Endodermal cell (in vitro differentiated cells): ENCODE results near the gene LRRN1. TPM values are rescaled to one million over a fixed set of nuclear protein-coding genes. Genes with fewer than 3 reads are reported as not detected.

ENCODE experiments used
- DNase-seq: peaks from one replicate; pipeline ENCODE4 v3.0.0-alpha.2; 2017
- H3K27ac ChIP-seq: 2 replicates; pipeline ENCODE4 v1.5.1; 2013; ENCODE audit warnings: mild to moderate bottlenecking, low read depth, low read length, moderate library complexity
- H3K27me3 ChIP-seq: 2 replicates; pipeline ENCODE4 v1.6.1; 2013; ENCODE audit warnings: mild to moderate bottlenecking, low read length, moderate library complexity; ENCODE audit not compliant: insufficient read depth, control insufficient read depth, poor library complexity, severe bottlenecking
- H3K36me3 ChIP-seq: 2 replicates; pipeline ENCODE4 v1.7.0; 2013; ENCODE audit warnings: mild to moderate bottlenecking, low read length, moderate library complexity; ENCODE audit not compliant: control insufficient read depth, insufficient read depth
- H3K4me1 ChIP-seq: one replicate; pipeline ENCODE4 v1.7.0; 2013; ENCODE audit warnings: low read length; ENCODE audit not compliant: control insufficient read depth, insufficient read depth
- H3K4me3 ChIP-seq: 2 replicates; pipeline ENCODE4 v1.5.1; 2013; ENCODE audit warnings: mild to moderate bottlenecking, low read length, moderate library complexity
- H3K9ac ChIP-seq: 2 replicates; pipeline ENCODE4 v1.6.1; 2013; ENCODE audit warnings: mild to moderate bottlenecking, low read length, moderate library complexity; ENCODE audit not compliant: poor library complexity, severe bottlenecking; ENCODE audit errors: extremely low read depth
- H3K9me3 ChIP-seq: 2 replicates; pipeline ENCODE4 v1.6.1; 2013; ENCODE audit warnings: mild to moderate bottlenecking, low read length, moderate library complexity; ENCODE audit not compliant: control insufficient read depth
- H3K27ac Mint-ChIP-seq: 2 replicates; pipeline ENCODE4 v1.8.0; 2020; ENCODE audit warnings: mixed read lengths
- H3K27me3 Mint-ChIP-seq: 2 replicates; pipeline ENCODE4 v1.8.0; 2021; ENCODE audit warnings: mild to moderate bottlenecking, mixed read lengths; ENCODE audit not compliant: insufficient read depth
- H3K36me3 Mint-ChIP-seq: 2 replicates; pipeline ENCODE4 v1.8.0; 2020; ENCODE audit warnings: low read depth, mixed read lengths
- H3K4me1 Mint-ChIP-seq: 2 replicates; pipeline ENCODE4 v1.8.0; 2020; ENCODE audit warnings: mixed read lengths
- H3K4me3 Mint-ChIP-seq: 2 replicates; pipeline ENCODE4 v1.8.0; 2020; ENCODE audit warnings: mild to moderate bottlenecking, moderate library complexity, mixed read lengths
- H3K9me3 Mint-ChIP-seq: 2 replicates; pipeline ENCODE4 v1.8.0; 2020; ENCODE audit warnings: mild to moderate bottlenecking, mixed read lengths
- CTCF ChIP-seq: fragments of 200-600 bp; sonication (generic); conservative IDR thresholded peaks from 2 replicates; pipeline ENCODE4 v1.5.0; 2021; ENCODE audit warnings: antibody characterized with exemption, mild to moderate bottlenecking
- WGBS, 2 experiments: methylation state at CpG; one replicate each; pipeline versions ENCODE4 v1.1.5 to v1.1.7; 2013; ENCODE audit warnings: missing lambda C conversion rate in 2 of 2, mixed read lengths in 1 of 2; ENCODE audit not compliant: insufficient coverage in 1 of 2, insufficient read length in 1 of 2; 5-methylcytosine and 5-hydroxymethylcytosine counted together
- total RNA-seq, 2 donors: library from RNA; stranded (reverse); fragmentation: NEBNext Ultra II Directional in 1 of 2; extraction: Animal tissue kit (Norgen Biotek cat#: 25700) in 1 of 2; gene quantifications; 2 replicates in 1 of 2; 3 replicates in 1 of 2; pipeline ENCODE4 v1.2.1, GENCODE V29; 2021

Gene LRRN1
- total RNA-seq, 2 donors from 2014 or later, result 109 to 222 TPM

GRCh38 chr3:3772338-3772737 is 26.9 kb upstream of the LRRN1 start:
- Mint-ChIP-seq H3K27ac (no peak overlapping the region), H3K4me3 (no peak overlapping the region), H3K9me3 (peaks cover 24% of the 10 kb centered on the region), H3K4me1 (no peaks in the 10 kb centered on the region), H3K36me3 (peaks cover 1% of the 10 kb centered on the region), H3K27me3 (no peaks in the 10 kb centered on the region)
- 90 to 100% methylated on average over 1 of the region's 1 CpG for WGBS, 2 experiments
- Histone ChIP-seq H3K4me1 (no peaks in the 10 kb centered on the region), H3K9ac (no peak overlapping the region), H3K4me3 (no peak overlapping the region), H3K27me3 (no peaks in the 10 kb centered on the region), H3K9me3 (peaks cover 20% of the 10 kb centered on the region), H3K27ac (no peak overlapping the region), H3K36me3 (no peaks in the 10 kb centered on the region)
- no peak for TF ChIP-seq CTCF
- no peak for DNase-seq

GRCh38 chr3:3772920-3773319 is 26.3 kb upstream of the LRRN1 start:
- Mint-ChIP-seq H3K4me3 (no peak overlapping the region), H3K27me3 (no peaks in the 10 kb centered on the region), H3K9me3 (peaks cover 24% of the 10 kb centered on the region), H3K36me3 (peaks cover 1% of the 10 kb centered on the region), H3K4me1 (no peaks in the 10 kb centered on the region), H3K27ac (no peak overlapping the region)
- Histone ChIP-seq H3K9ac (no peak overlapping the region), H3K27ac (no peak overlapping the region), H3K27me3 (no peaks in the 10 kb centered on the region), H3K36me3 (no peaks in the 10 kb centered on the region), H3K4me1 (no peaks in the 10 kb centered on the region), H3K9me3 (peaks cover 20% of the 10 kb centered on the region), H3K4me3 (no peak overlapping the region)
- no peak for TF ChIP-seq CTCF
- 88 to 93% methylated on average over 6 to 7 of the region's 7 CpGs for WGBS, 2 experiments
- no peak for DNase-seq

DNA sequence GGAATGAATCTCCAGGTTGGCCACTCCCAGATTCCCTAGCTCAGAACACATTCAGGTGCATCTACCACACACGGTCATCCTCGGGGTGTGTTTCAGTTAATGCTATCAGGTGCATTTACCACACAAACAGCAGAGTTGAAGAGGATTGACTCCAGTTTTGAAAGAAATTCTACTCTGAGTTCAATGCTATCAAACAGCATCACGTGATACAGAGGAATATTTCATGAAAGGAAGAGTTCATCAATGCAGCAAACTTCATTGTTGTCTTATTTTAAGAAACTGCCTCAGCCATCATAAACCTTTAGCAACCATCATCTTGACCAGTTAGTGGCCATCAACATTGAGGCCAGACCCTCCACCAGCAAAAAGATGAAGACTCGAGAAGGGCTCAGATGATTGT is 22.6 kb upstream of the LRRN1 start:
- no peak for DNase-seq
- Mint-ChIP-seq H3K4me3 (no peak overlapping the region), H3K9me3 (peaks cover 24% of the 10 kb centered on the region), H3K27ac (no peak overlapping the region), H3K27me3 (no peaks in the 10 kb centered on the region), H3K36me3 (peaks cover 1% of the 10 kb centered on the region), H3K4me1 (no peaks in the 10 kb centered on the region)
- H3K27me3 ChIP-seq, result no peaks in the 10 kb centered on the region
- H3K9ac ChIP-seq, result no peak overlapping the region
- no peaks in the 10 kb centered on the region for H3K4me1 ChIP-seq
- no peak overlapping the region for H3K4me3 ChIP-seq
- 91 to 93% methylated on average over 3 to 4 of the region's 4 CpGs for WGBS, 2 experiments
- H3K9me3 ChIP-seq, result peaks cover 20% of the 10 kb centered on the region
- no peak for TF ChIP-seq CTCF
- H3K36me3 ChIP-seq, result no peaks in the 10 kb centered on the region
- no peak overlapping the region for H3K27ac ChIP-seq
